HG03066 (cell line): ENCODE measurements around the gene ITGB3BP.
"Not testable (repeated sequence)": the region's sequence is repeated elsewhere in the genome, so short reads cannot be mapped to it uniquely, and the experiment has no call there.

ENCODE experiments used
- ATAC-seq: cut with Tn5 transposase; IDR thresholded peaks from one replicate; pipeline ENCODE4 v1.9.1; 2021; ENCODE audit warnings: low read depth; ENCODE audit not compliant: unreplicated experiment

The ITGB3BP gene

GRCh38 chr1:63512584-63512983 lies 10.4 kb downstream of the ITGB3BP start:
- no peak for ATAC-seq

GRCh38 chr1:63509718-63510117 lies 13.3 kb downstream of the ITGB3BP start:
- no peak for ATAC-seq

DNA sequence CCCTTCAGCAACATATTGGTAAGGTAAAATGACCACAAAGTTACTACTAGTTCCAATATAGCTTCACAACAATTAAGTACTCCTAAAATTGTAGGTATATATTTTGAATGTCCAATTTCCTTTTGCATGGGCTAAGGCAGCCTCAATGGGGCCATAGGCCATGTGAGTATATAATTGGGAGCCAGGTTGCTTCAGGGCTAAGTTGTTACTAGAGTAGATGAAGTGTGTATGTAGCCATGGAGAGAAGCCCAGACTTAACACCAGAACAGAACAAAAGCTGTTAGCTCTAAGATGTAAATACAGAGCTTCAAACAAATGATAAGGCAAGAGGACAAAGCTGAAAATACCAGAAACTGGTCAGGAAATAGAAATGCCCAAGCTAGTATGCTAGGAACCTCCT lies 16.2 kb downstream of the ITGB3BP start:
- no peak for ATAC-seq

- ATAC-seq: no peak
Observed at GRCh38 chr1:63501256-63501655, 21.8 kb downstream of the ITGB3BP start.

GRCh38 chr1:63498106-63498505 lies 24.9 kb downstream of the ITGB3BP start:
- ATAC-seq: no peak

DNA sequence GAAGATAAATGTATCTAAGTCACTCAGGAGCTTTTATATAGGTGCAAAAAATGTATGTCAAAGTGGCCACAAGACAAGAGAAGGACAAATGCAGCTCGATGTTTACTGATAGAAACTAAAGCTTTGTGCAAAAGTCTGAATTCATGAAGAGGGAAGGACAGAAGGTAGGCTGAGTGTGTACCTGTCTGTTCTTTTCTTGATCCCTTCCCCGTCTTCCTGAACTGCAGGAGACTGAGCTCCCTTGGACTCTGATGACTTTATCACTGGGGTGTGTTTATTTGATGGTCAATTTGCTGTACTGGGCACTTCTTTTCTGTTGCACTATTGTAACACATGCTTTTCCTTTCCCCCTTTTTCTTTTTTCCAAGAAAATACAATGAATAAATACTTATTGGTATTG lies 25.4 kb downstream of the ITGB3BP start:
- no peak for ATAC-seq

- no peak for ATAC-seq
Observed at GRCh38 chr1:63487336-63488065, 35.5 kb downstream of the ITGB3BP start.

GRCh38 chr1:63486629-63487028 lies 36.4 kb downstream of the ITGB3BP start:
- no peak for ATAC-seq

GRCh38 chr1:63480057-63480456 lies 43.0 kb downstream of the ITGB3BP start:
- ATAC-seq: no peak

GRCh38 chr1:63475761-63476160 lies 47.3 kb downstream of the ITGB3BP start:
- no peak for ATAC-seq

- not testable (repeated sequence) for ATAC-seq
Observed at GRCh38 chr1:63468683-63469082, 54.3 kb downstream of the ITGB3BP start.

DNA sequence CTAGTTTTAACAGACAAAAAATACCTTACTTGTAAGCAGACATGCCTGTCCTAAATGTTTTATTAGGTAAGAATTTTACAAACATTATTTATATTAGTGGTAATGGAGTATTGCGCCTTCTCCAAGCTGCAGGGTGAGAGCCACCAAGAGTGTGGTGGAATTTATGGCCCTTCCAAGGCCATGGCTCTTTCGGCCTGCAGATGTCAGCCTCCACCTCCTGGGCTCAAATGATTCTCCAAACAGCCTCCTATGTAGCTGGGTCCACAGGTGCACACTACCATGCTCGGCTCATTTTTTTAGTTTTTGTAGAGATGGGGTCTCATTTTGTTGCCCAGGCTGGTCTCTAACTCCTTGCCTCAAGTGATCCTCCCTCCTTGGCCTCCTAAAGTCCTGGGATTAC lies 56.3 kb downstream of the ITGB3BP start:
- no peak for ATAC-seq

GRCh38 chr1:63466181-63466580 lies 56.8 kb downstream of the ITGB3BP start:
- ATAC-seq: no peak

DNA sequence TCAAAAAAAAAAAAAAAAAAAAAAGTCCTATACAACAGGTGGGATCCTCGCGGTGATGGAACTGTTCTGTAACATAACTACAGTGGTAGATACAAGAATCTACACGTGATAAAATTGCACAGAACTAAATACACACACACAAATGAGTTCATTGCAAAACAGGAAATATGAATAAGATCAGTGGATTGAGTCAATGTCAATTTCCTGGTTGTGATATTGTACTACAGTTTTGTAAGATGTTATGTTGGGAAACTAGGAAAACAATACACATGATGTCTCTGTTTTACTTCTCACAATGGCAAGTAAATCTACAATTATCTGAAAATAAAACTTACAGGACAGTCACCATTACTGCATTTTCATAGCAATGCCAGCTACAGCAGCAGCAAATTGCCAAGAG lies 59.8 kb downstream of the ITGB3BP start:
- no peak for ATAC-seq

- ATAC-seq: no peak
Observed at GRCh38 chr1:63461661-63462230, 61.3 kb downstream of the ITGB3BP start.

DNA sequence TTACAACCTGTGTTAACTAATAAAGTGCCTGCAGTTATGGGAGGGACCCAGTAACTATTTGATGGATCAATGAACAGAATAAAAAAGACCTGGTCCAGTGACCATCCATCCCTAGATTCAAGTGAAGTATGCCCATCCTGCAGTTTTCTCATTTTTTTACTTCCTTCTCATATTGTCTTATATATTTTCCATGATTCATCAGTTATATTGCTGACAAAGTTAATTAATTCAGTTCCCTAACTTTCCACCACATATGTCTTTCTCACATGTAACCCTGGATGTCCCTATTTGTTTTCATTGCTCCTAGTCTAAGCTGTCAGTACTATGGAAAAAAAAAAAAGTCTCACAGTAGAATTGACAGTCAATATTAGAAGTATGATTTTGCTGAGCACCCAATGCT lies 64.3 kb downstream of the ITGB3BP start:
- no peak for ATAC-seq

DNA sequence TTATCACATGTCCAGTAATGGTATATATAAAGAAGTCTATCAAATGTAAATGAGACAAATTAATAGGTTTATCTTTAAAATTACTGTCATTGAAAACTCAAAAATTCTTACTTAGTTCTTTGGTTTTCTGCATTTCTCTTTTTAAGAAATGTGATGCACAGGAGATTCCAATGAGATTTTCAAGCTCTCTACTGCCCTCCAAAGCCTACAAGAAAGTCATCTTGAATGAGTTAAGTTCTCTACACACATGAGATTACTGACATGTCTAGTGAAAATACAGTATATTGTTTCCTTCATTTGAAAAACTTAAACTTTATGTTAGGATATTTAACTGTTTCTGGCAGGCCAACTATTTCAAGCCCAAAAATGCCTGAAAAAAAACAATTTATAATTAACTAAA lies 68.8 kb downstream of the ITGB3BP start:
- no peak for ATAC-seq

DNA sequence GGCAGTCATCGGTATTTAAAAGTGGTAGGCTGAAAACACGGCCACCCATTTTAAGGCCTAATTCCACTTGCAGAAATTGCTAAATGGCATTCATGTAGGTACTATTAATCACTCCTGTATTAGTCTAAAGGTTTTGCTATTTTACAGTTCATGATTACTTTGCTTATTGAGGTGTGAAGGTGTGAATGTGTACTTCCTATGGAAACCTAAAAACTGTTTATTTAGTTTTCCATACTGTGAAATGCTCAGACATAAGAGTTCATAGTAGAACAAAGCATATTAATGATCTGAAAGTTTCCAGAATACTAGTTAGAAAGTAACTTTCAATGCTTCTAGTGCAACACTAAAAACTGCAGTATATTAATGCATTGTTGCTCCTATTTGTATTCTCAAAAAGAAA lies 69.8 kb downstream of the ITGB3BP start:
- no peak for ATAC-seq

DNA sequence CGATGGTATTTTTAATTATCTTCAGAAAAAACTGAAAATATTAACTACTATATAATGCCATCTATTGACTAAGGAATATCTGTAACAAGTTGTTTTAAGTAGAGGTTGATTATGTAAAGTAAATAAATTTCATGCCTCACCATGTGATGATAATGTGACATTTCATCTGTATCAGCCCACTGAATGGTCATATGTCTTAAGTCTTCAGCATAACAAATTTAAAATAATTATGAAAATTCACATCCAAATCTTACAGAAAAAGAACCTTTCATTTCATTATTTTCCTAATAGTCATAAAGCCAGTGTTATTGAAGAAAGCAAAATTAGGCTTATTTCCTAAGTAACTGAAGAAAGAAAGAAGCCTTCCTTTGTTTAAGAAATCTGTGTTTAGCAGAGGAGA lies 72.6 kb downstream of the ITGB3BP start:
- no peak for ATAC-seq

GRCh38 chr1:63448731-63449246 lies 74.2 kb downstream of the ITGB3BP start:
- ATAC-seq: no peak

GRCh38 chr1:63442141-63442475 lies 80.9 kb downstream of the ITGB3BP start:
- ATAC-seq: no peak

DNA sequence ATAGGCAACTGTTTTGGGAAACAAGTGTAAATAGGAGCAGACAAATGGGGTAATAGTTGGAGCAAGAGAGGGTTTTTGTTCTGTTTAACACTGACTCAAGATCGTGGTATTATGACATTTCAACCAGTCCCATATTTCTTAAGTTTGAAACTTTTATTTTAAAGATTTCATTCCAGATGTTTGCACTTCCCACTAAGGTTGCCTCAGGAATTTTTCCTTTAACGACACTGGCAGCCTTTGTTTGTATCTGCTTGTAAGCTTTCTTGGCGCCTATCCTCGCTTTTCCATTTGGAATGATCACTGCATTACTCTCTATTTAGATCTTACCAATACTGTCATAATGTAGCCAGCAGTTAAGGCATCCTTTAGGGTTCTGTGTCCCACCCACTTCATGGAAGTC lies 87.9 kb downstream of the ITGB3BP start:
- no peak for ATAC-seq
